ENCODE results near the gene MGA. TPM values are rescaled to one million over a fixed set of nuclear protein-coding genes. Genes with fewer than 3 reads are reported as not detected.

Gene MGA
- total RNA-seq, 1 experiment from 2014 or later, result 21.4 TPM

DNA sequence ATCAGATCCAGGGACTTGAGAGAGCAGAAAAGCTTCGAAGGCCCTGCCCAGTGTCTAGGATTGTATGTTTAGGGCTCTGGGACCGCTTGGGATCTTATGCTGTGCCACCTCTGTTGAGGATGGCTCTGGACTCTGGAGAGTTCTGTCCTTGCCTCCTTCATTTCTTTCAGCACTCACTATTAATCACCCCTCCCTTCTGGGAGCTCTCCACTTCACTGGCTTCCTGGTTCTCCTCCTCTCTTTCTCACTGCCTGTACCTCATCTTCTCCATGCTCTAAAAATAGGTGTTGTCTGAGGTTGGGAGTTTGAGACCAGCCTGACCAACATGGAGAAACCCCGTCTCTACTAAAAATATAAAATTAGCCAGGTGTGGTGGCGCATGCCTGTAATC is 131.3 kb downstream of the MGA start:
- Histone ChIP-seq H3K36me3 (replicated peaks; ENCODE audit: control insufficient read depth, insufficient read depth, low read length) (no peaks in the 10 kb centered on the region), H3K27me3 (ENCODE audit: control insufficient read depth, insufficient read depth, low read length) (no peaks in the 10 kb centered on the region), H3K4me3 (ENCODE audit: insufficient read depth, low read depth, low read length) (no peak overlapping the region)
- DNase-seq, result no peak

DNA sequence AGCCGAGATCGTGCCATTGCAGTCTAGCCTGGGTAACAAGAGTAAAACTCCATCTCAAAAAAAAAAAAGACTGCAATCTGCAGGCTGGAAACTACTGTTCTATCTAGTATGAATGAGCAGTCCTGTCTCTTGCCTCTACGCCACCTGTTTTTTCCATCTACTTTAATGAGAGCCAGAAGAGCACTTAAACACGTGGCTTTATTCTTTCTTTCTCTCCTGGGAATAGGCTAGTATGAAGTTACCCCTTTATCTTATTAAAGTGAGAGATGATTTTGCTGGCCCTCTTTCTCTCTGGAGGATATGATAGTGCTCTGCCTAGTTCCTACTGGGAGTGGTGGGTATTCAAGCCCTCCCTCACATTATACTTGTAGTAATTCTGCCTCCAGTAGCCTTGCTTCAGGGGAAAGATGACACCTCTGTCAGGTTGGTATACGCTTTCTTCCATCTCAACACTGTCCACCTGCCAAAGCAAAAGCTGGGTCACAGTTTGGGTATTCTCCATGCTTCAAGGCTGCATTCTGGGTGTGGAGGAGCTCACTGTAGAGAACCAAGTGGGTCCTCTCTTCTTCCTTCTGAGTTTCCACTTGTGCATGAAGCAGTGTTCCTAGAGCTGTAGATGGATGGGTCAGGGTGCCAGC is 131.9 kb downstream of the MGA start:
- no peak for DNase-seq
- Histone ChIP-seq H3K27me3 (ENCODE audit: control insufficient read depth, insufficient read depth, low read length) (no peaks in the 10 kb centered on the region), H3K4me3 (ENCODE audit: insufficient read depth, low read depth, low read length) (no peak overlapping the region), H3K36me3 (replicated peaks; ENCODE audit: control insufficient read depth, insufficient read depth, low read length) (no peaks in the 10 kb centered on the region)

DNA sequence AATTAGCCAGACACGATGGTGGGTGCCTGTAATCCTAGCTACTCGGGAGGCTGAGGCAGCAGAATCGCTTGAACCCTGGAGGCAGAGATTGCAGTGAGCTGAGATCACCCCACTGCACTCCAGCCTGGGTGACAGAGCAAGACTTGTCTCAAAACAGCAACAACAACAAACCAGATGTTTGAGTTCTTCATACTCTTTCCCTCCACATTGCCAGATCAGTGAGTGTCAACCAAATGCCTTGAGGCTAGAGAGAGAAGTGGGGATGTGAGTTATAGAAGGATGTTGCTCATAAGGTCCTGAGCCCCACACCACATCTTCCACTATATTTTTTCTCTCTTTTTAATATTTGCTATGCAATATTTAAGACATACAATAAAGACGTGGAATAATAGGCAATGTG is 133.9 kb downstream of the MGA start:
- DNase-seq, result no peak
- Histone ChIP-seq H3K4me3 (ENCODE audit: insufficient read depth, low read depth, low read length) (no peak overlapping the region), H3K36me3 (replicated peaks; ENCODE audit: control insufficient read depth, insufficient read depth, low read length) (no peaks in the 10 kb centered on the region), H3K27me3 (ENCODE audit: control insufficient read depth, insufficient read depth, low read length) (no peaks in the 10 kb centered on the region)

DNA sequence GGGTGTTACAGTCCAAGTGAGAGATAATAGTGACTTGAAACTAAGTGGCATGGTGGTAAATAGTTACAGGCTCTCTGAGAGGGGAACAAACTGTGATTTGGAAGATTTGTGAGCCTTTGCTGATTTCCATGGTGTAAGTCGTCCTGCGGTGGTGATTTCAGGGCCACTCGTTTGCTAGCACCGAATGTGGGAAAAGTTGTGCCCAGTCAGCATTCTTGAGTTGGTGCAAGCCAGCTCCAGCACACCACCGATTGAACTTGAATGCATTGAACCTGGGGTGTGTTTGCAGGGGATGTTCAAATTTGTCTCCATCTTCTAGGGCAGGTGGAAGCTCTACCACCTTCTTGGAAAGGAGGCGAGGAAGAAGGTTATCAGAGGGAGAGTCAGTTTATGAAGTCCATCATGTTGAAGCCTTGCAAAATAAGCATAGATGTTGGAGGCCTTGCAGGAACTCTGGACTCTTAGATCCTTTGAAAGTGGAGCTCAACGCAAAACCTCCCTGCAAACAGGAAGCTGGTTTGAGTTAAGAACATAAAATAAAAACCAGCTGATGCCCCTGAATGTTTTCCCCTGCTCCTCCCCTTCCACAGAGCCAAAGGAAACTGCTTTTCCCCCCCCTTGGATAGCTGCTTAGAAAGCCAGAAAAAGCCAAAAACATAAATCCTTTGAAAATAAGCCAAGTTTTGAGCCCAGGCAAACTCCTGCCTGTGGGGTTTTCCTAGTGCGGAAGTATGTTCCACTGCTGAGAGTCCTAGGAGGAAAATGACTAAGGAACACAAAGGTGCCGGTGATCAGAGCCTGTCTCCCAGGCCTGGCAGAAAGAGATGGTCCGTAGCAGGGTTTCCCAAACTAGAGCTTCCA is 136.0 kb downstream of the MGA start:
- no peaks in the 10 kb centered on the region for H3K27me3 ChIP-seq (ENCODE audit: control insufficient read depth, insufficient read depth, low read length)
- DNase-seq, result no peak
- no peak overlapping the region for H3K4me3 ChIP-seq (ENCODE audit: insufficient read depth, low read depth, low read length)
- no peaks in the 10 kb centered on the region for H3K36me3 ChIP-seq (replicated peaks; ENCODE audit: control insufficient read depth, insufficient read depth, low read length)

DNA sequence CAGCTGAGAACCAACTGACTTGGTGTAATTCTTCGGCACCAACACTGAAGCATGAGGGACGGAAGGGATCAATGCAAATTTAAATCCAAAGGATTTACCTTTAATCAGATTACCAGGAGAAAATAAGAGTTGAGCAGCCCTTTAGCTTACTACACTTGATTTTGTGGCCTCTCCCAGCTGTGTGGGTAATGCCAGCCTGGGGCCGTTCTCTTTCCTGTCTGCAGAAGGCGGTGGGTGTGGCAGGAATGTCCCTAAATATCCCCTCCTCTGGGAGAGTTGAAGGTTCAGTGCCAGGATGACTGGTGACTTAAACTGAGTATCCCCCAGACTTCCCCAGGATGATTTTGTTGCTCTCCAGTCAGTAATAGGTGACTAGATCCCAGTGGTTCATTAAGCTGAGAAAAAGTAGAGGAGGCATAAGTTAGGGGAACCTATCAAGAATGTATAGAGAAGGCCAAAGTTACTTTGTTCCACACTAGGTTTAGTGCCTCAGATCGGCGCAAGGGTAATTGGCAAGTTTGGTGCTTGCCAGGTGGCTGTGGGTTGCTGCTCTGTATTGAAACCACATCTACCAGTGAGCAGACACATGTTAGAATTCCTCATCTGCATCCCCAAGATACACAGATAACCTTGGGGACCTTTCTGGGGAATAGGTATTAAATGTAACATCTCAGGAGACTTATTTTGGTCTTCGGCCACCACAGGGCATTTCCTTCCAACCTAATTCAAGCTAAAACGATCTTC is 137.2 kb downstream of the MGA start:
- Histone ChIP-seq H3K27me3 (ENCODE audit: control insufficient read depth, insufficient read depth, low read length) (no peaks in the 10 kb centered on the region), H3K36me3 (replicated peaks; ENCODE audit: control insufficient read depth, insufficient read depth, low read length) (no peaks in the 10 kb centered on the region), H3K4me3 (ENCODE audit: insufficient read depth, low read depth, low read length) (no peak overlapping the region)
- no peak for DNase-seq

DNA sequence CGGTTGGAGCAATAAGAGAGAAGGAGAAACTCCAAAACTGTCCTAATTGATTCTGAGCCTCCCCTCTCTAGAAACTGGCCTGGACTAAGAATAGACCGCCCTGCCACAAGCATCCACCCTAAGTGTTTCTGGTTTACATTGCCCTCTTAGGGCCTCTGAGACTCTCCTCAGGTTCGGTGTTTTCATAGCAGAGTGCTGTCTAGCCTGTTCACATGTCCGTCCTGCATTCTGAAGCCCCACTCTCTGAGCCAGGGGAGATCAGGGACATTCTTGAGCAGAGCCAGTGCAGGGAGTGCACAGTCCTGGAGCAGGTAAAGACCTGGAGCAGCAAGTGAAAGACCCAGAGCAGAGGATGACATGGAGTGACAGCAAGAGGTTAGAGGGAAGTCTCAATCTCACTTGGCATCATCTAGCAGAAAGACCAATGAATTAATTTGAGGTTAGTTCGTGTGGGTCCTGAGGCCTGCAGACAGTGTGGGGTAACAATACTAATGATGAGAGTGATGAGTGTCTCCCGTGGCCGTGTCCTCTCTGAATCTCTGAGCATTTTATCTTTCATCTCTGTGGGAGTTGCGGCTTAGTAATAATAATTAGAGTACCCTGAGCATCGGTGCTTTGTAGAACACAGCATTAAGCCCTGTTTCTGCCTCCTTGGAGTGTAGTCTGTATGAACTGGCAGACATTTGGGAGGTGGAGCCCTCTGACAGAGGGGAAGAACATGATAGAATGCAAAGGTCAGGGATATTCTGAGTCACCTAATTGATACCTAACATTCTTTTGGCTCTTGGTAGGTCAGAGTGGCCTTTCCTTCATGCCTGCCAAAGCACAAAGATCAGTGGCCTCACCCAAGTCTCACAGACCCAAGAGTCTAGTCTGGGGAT is 138.6 kb downstream of the MGA start:
- Histone ChIP-seq H3K27me3 (ENCODE audit: control insufficient read depth, insufficient read depth, low read length) (no peaks in the 10 kb centered on the region), H3K36me3 (replicated peaks; ENCODE audit: control insufficient read depth, insufficient read depth, low read length) (no peaks in the 10 kb centered on the region), H3K4me3 (ENCODE audit: insufficient read depth, low read depth, low read length) (no peak overlapping the region)
- DNase-seq, result no peak

- Histone ChIP-seq H3K36me3 (replicated peaks; ENCODE audit: control insufficient read depth, insufficient read depth, low read length) (no peaks in the 10 kb centered on the region), H3K27me3 (ENCODE audit: control insufficient read depth, insufficient read depth, low read length) (no peaks in the 10 kb centered on the region), H3K4me3 (ENCODE audit: insufficient read depth, low read depth, low read length) (no peak overlapping the region)
- no peak for DNase-seq
Measured at GRCh38 chr15:41799488-41799805, 139.2 kb downstream of the MGA start.

- no peak for DNase-seq
- Histone ChIP-seq H3K4me3 (ENCODE audit: insufficient read depth, low read depth, low read length) (no peak overlapping the region), H3K27me3 (ENCODE audit: control insufficient read depth, insufficient read depth, low read length) (no peaks in the 10 kb centered on the region), H3K36me3 (replicated peaks; ENCODE audit: control insufficient read depth, insufficient read depth, low read length) (no peaks in the 10 kb centered on the region)
Measured at GRCh38 chr15:41801185-41801584, 141.0 kb downstream of the MGA start.

DNA sequence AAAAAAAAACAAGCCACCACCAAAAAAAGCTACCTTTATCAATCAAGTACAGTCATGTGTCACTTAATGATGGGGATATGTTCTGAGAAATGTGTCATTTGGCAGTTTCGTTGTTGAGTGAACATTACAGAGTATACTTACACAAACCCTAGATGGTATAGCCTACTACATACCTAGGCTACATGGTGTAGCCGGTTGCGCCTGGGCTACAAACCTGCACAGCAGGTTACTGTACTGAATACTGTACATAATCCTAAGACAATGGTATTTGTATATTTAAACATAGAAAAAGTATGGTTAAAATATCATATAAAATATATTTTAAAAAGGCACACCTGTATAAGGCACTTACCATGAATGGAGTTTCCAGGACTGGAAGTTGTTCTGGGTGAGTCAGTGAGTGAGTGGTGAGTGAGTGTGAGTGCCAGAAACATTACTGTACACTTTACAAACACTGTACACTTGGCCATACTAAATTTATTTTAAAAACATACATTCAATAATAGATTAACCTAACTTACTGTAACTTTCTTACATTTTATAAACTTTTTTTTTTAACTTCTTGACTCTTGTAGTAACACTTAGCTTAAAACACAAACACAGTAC is 141.7 kb downstream of the MGA start:
- DNase-seq, result no peak
- Histone ChIP-seq H3K27me3 (ENCODE audit: control insufficient read depth, insufficient read depth, low read length) (no peaks in the 10 kb centered on the region), H3K4me3 (ENCODE audit: insufficient read depth, low read depth, low read length) (no peak overlapping the region), H3K36me3 (replicated peaks; ENCODE audit: control insufficient read depth, insufficient read depth, low read length) (no peaks in the 10 kb centered on the region)

GRCh38 chr15:41804361-41804760 is 144.2 kb downstream of the MGA start:
- Histone ChIP-seq H3K4me3 (ENCODE audit: insufficient read depth, low read depth, low read length) (no peak overlapping the region), H3K36me3 (replicated peaks; ENCODE audit: control insufficient read depth, insufficient read depth, low read length) (no peaks in the 10 kb centered on the region), H3K27me3 (ENCODE audit: control insufficient read depth, insufficient read depth, low read length) (no peaks in the 10 kb centered on the region)
- DNase-seq, result no peak

GRCh38 chr15:41804916-41805666 is 144.9 kb downstream of the MGA start:
- no peaks in the 10 kb centered on the region for H3K27me3 ChIP-seq (ENCODE audit: control insufficient read depth, insufficient read depth, low read length)
- DNase-seq, result peak; percentile 13
- H3K36me3 ChIP-seq (replicated peaks; ENCODE audit: control insufficient read depth, insufficient read depth, low read length), result no peaks in the 10 kb centered on the region
- no peak overlapping the region for H3K4me3 ChIP-seq (ENCODE audit: insufficient read depth, low read depth, low read length)

DNA sequence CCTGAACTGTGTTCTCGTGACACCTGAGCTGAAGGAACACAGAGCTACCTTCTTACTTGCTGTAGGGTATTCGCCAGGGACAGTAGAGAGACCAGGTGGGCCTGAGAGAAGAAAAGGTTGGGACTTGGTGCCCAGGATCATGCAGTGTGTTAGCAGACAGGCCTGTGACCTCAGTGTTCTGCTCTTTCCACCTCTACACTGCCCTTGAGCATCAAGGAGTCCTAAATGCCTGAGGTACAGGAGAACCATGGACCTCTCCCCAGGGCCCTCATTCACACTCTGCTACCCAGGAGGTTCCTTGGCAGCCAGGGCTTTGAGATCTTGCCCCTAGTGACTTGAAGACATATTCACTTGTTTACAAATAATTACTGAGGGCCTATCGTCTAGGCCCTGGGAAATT is 145.5 kb downstream of the MGA start:
- Histone ChIP-seq H3K36me3 (replicated peaks; ENCODE audit: control insufficient read depth, insufficient read depth, low read length) (no peaks in the 10 kb centered on the region), H3K4me3 (ENCODE audit: insufficient read depth, low read depth, low read length) (no peak overlapping the region), H3K27me3 (ENCODE audit: control insufficient read depth, insufficient read depth, low read length) (no peaks in the 10 kb centered on the region)
- DNase-seq, result peak; percentile 19

DNA sequence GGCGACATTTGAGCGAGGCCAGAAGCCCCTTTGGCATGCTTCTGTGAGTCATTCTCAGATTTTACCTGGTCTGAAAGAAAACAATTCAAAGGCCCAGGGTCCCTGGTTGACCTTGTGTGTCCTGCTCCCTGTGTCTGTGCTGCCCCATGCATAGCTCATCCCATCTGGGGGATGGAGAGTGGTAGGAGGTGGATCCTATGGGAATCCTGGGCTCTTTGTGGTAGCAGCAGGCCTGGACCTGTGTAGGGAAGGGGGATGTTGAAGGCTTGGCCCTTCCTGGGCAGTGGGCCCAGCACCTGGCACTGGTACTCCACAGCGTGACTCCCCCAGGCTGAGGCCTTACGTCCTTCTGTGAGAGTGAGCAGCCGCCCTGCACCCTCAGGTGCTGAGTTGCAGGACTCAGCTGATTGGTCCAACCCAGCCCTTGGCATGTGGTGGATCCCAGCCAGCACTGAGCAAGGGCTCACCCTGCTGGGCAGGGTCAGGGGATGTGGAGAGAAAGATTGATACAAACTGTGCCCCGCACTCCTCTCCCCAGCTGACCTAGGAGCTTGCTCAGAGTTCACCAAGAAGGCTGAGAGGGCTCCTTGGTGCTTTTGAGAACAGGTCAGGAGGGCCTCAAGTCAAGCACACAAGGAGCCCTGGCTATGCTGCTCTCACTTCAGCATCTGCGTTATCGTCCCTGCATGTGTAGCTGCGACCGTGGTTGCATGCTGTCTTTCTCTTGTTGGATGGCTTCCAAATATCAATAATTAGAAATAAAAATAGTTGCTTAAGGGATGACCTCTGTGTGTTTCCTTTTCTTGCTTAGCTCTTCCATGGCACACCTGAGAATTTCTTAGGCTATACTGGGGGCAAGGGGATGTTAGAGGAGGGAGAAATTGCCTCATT is 146.3 kb downstream of the MGA start:
- Histone ChIP-seq H3K27me3 (ENCODE audit: control insufficient read depth, insufficient read depth, low read length) (no peaks in the 10 kb centered on the region), H3K4me3 (ENCODE audit: insufficient read depth, low read depth, low read length) (no peak overlapping the region), H3K36me3 (replicated peaks; ENCODE audit: control insufficient read depth, insufficient read depth, low read length) (no peaks in the 10 kb centered on the region)
- peak; percentile 76 for DNase-seq
